GM13976 (cell line): ENCODE data around the gene CD72.

ENCODE experiments used
- DNase-seq: peaks from one replicate; pipeline ENCODE4 v3.0.0; 2012; ENCODE audit warnings: low spot score
- in situ Hi-C: fragments of 300-500 bp; cut with MboI; formaldehyde crosslinking; loops from one replicate; pipeline ENCODE4 v1.12.0; 2022; ENCODE audit warnings: low sequenced_read_pairs, mixed read lengths, inconsistent platforms; ENCODE audit not compliant: unreplicated experiment
- TF ChIP-seq, protein P1 (sequence below): IDR thresholded peaks from 2 replicates; pipeline ENCODE4 v1.5.1; 2012; ENCODE audit warnings: borderline replicate concordance, mild to moderate bottlenecking; ENCODE audit not compliant: insufficient read depth; ENCODE audit errors: extremely low read depth, missing control alignments, control extremely low read depth

CD72 gene

DNA sequence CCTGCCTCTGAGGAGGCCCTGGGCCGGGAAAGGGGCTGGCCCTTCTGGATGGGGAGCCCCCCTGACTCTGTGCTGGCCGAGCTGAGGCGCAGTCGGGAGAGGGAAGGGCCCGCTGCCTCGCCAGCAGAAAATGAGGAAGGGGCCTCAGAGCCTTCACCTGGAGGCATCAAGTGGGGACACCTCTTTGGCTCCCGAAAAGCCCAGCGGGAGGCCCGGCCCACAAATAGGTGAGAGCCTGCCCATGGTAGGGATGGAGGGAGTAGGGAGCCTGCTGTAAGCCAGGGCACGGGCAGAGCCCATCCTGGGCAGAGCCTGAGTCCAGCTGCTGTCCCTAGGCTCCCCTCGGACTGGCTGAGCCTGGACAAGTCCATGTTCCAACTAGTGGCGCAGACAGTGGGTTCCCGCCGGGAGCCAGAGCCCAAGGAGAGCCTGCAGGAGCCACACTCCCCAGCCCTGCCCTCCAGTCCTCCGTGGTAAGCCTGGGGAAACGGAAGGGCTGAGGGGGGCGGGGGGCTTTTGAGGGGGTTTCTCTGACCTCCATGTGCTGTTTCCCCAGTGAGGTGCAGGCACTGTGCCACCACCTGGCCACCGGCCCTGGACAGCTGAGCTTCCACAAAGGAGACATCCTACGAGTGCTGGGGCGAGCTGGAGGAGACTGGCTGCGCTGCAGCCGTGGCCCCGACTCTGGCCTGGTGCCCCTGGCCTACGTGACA lies 57.4 kb downstream of the CD72 start:
- DNase-seq, result no peak
- in situ Hi-C loops, result no loop called here
- TF ChIP-seq, protein P1, sequence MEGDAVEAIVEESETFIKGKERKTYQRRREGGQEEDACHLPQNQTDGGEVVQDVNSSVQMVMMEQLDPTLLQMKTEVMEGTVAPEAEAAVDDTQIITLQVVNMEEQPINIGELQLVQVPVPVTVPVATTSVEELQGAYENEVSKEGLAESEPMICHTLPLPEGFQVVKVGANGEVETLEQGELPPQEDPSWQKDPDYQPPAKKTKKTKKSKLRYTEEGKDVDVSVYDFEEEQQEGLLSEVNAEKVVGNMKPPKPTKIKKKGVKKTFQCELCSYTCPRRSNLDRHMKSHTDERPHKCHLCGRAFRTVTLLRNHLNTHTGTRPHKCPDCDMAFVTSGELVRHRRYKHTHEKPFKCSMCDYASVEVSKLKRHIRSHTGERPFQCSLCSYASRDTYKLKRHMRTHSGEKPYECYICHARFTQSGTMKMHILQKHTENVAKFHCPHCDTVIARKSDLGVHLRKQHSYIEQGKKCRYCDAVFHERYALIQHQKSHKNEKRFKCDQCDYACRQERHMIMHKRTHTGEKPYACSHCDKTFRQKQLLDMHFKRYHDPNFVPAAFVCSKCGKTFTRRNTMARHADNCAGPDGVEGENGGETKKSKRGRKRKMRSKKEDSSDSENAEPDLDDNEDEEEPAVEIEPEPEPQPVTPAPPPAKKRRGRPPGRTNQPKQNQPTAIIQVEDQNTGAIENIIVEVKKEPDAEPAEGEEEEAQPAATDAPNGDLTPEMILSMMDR, result no peak
